Measurements from ENCODE around the gene RDH8.

RDH8 gene

DNA sequence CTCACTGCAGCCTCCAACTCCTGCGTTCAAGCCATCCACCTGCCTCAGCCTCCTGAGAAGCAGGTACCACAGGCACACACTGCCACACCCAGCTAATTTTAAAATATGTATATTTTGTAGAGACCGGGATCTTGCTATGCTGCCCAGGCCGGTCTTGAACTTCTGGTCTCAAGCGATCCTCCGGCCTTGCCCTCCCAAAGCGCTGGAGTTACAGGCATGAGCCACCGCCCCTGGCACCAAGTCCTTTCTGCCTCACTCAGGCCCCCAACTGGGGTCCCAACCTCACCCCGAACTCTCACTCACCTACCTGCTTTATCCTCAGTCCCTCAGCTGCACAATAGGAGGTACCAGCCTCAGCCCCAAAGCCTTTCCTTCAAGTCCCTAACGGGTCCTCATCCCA is 2.3 kb upstream of the RDH8 start:
- TF ChIP-seq GATA2 (IDR thresholded peaks at IDR 0.05; ENCODE audit: low read depth, low read length): no peak
- TF ChIP-seq GATA3 (IDR thresholded peaks at IDR 0.05; ENCODE audit: low read depth, low read length): no peak

DNA sequence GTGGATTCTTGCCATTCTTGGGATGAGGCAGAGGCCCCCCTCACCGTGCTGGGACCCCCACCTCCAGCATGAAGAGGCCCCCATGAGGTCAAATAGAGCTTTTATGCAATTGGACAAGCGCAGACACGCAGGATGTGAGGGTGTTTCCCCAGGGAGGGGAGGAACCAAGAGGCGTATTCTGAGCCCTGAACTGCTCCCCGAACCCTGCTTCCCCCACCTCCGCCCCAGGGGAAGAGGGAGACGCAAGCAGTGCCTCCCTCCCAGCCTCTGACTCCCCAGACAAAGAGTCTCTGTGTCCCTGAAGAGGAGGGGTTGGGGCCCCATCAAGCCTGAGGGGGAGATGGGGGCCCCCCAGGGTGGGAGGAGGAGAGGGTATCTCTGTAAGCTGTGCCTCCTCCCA is 1.3 kb upstream of the RDH8 start:
- TF ChIP-seq GATA3 (IDR thresholded peaks at IDR 0.05; ENCODE audit: low read depth, low read length) (no peak), GATA2 (IDR thresholded peaks at IDR 0.05; ENCODE audit: low read depth, low read length) (no peak)

DNA sequence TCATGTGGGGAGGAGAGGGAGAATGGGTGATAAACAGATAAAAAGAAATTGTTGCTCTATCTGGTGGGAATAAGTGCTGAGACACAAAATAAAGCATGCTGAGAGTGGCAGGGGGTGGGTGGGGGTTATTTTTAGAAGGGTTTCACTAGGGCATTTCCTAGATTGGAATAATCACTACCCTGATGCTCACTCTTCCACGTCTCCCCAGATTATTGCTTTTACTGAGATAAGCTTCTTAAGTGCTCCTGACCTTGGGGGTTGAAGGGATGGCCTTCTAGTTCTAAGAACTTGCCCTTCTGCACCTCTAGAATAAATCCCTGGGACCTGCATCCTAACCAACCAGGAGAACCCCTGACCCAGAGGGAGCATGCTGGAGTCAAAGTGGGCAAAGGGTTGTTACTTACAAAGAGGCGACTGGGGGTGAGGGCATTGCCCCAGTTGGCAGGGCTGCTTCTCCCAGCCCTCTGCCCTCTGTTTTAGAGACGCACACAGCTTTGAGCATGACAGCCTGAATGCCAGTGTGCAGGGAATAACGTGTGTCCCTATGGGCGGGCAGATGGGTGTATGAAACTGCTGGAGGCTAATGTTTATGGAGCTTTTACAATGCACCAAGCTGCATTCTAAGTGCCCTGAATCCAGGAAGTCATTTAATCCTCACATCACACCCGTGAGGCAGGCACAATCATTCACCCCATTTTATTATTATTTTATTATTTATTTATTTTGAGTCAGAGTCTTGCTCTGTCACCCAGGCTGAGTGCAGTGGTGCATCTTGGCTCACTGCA is 743 bp downstream of the RDH8 start:
- TF ChIP-seq GATA3 (IDR thresholded peaks at IDR 0.05; ENCODE audit: low read depth, low read length): no peak
- TF ChIP-seq GATA2 (IDR thresholded peaks at IDR 0.05; ENCODE audit: low read depth, low read length): no peak

DNA sequence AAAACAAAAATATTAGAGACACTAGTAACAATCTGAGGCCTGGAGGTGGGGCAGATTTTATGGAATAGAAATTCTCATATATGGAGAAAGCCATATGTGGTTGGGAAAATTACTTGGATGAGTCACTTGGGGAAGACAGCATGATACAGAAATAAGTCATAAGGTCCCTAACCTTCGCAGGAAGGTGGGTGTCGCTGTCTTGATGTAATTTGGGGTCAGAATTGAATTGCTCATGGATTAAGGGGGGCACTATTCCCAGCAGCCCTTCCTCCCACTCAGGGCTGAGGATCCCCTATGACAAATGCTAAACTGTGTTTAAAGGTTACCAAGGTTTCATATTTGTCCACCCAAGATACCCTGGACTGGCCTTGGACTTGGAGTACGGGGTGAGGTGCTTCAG is 5.0 kb downstream of the RDH8 start:
- TF ChIP-seq GATA2 (IDR thresholded peaks at IDR 0.05; ENCODE audit: low read depth, low read length) (no peak), GATA3 (IDR thresholded peaks at IDR 0.05; ENCODE audit: low read depth, low read length) (no peak)

DNA sequence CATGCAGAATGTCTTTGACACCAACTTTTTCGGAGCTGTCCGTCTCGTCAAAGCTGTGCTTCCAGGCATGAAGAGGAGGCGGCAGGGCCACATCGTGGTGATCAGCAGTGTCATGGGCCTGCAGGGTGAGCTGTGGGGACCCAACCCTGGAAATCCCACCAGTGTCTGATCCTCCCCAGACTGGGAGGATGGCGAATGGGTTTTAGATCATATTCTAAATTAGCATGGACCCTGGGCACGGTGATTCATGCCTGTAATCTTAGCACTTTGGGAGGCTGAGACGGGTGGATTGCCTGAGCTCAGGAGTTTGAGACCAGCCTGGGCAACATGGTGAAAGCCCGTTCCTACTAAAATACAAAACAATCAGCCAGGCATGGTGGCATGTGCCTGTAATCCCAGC is 5.5 kb downstream of the RDH8 start:
- TF ChIP-seq GATA3 (IDR thresholded peaks at IDR 0.05; ENCODE audit: low read depth, low read length) (no peak), GATA2 (IDR thresholded peaks at IDR 0.05; ENCODE audit: low read depth, low read length) (no peak)

DNA sequence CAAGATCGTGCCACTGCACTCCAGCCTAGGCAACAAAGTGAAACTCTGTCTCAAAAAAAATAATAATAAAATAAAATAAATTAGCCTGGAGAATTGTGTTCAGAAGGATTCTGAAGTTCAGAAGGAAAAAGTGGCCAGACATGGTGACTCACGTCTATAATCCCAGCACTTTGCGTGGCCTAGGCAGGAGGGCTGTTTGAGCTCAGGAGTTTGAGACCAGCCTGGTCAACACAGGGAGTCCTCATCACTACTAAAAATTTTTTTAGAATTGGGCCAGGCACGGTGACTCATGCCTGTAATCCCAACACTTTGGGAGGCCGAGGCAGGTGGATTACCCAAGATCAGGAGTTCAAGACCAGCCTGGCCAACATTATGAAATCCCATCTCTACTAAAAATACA is 6.0 kb downstream of the RDH8 start:
- TF ChIP-seq GATA2 (IDR thresholded peaks at IDR 0.05; ENCODE audit: low read depth, low read length) (no peak), GATA3 (IDR thresholded peaks at IDR 0.05; ENCODE audit: low read depth, low read length) (no peak)

DNA sequence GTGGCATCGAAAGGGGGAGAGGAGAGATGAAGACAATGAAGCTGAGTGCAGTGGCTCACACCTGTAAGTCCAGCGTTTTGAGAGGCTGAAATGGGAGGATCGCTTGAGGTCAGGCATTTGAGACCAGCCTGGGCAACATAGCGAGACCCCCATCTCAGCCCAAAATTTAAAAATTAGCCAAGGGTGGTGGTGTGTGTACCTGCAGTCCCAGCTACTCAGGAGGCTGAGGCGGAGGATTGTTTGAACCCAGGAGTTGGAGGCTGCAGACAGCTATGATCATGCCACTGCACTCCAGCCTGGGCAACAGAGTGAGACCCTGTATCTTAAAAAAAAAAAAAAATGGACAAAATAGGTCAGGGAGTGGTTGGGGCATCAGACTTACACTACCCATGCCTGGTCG is 7.6 kb downstream of the RDH8 start:
- no peak for TF ChIP-seq GATA3 (IDR thresholded peaks at IDR 0.05; ENCODE audit: low read depth, low read length)
- no peak for TF ChIP-seq GATA2 (IDR thresholded peaks at IDR 0.05; ENCODE audit: low read depth, low read length)

DNA sequence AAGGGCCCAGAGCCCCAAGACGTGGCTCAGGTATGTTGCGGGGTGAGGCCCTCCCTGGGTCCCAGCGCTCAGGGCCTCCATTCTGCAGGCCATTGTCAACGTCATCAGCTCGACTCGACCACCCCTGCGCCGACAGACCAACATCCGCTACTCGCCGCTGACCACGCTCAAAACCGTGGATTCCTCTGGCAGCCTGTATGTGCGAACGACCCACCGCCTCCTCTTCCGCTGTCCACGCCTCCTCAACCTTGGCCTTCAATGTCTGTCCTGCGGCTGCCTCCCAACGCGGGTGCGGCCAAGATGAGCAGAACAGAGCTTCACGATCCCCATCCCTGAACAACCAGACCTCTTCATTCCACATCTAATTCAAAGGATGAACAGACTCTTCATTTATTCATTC is 8.2 kb downstream of the RDH8 start:
- TF ChIP-seq GATA3 (IDR thresholded peaks at IDR 0.05; ENCODE audit: low read depth, low read length) (no peak), GATA2 (IDR thresholded peaks at IDR 0.05; ENCODE audit: low read depth, low read length) (no peak)

DNA sequence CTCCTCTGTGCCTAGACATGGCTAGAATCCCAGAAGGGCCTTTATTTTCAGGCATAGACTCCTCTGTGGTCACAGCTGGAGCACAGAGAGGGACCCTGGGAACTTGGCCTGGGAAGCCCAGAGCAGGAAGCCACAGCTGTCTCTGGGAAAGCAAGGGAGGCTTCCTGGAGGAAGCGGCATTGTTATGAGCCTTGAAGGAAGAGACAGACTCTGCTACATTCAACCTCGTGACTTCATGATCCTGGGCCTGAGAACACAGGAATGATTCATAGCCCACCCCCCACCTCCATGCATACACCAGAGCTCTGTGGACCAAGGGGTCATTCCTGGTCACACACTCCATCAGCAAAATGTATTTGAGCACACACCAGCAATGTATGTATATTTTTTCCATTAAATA is 8.6 kb downstream of the RDH8 start:
- TF ChIP-seq GATA3 (IDR thresholded peaks at IDR 0.05; ENCODE audit: low read depth, low read length) (no peak), GATA2 (IDR thresholded peaks at IDR 0.05; ENCODE audit: low read depth, low read length) (no peak)

DNA sequence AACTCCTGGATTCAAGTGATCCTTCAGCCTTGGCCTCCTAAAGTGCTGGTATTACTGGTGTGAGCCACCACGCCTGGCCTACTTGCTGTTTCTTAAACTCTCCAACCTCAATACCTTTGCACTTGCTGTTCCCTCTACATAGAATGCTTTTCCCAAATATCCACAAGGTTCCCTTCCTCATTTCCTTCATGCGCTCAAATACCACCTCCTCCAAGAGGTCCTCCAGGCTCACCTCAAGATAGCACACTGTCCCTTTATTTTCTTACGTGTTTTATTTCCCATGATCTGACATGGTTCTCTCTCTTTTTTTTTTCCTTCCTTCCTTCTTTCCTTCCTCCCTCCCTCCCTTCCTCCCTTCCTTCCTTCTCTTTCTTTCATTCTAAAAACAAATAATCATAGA is 13.5 kb downstream of the RDH8 start:
- TF ChIP-seq GATA3 (IDR thresholded peaks at IDR 0.05; ENCODE audit: low read depth, low read length) (no peak), GATA2 (IDR thresholded peaks at IDR 0.05; ENCODE audit: low read depth, low read length) (no peak)

DNA sequence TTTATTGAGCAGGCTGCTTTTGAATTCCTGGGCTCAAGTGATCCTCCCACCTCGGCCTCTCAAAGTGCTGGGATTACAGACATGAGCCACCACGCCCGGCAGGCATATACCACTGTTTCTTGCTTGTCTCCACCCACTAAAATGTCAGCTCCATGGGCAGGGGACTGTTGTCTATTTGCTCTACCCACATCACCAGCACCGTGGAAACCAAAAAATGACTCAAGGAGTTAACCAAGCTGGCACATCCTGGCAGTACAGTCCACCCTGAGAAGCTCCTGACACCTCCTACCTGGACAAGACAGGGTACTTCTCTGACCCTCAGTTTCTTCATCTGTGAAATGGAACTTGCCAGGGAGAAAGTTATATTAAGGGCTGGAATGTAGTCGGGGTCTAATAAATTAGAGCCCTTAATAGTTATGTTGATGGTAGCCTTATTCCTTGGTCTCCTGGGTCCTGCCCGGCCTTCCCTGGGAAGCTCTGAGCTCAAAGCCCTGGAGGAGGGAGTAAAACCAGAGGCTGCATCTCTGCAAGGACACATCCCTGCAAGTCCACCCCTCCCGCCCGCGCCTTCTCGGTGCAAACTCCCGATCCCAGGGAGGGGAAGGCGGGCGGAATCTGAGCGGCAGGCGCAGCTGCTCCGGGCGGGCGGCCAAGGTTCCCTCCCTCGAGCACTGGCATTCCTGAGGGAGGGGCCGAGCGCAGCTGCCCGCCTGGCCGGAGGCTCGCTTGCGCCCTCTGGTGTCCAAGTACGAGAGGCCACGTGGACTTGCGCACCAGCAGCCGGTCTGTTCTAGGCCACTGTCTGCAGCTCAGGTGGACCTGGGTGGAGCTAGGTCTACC is 14.1 kb downstream of the RDH8 start:
- no peak for TF ChIP-seq GATA2 (IDR thresholded peaks at IDR 0.05; ENCODE audit: low read depth, low read length)
- TF ChIP-seq GATA3 (IDR thresholded peaks at IDR 0.05; ENCODE audit: low read depth, low read length): no peak

DNA sequence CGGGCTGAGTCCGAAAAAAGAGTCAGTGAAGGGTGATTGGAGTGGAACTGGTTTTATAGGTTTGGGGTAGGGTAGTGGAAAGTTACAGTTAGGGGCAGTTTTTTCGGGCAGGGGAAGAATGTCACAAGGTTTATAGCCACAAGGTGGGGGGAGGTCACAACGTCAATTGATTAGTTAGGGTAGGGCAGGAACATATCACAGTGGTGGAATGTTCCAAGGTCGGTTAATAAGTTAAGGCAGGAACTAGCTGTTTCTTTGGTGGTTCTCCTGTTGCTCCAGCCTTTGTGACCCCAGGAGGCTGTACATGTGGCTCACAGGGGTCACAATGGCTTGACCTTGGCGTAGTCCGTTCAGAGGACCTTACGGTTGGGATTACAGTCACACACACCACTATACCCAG is 20.3 kb downstream of the RDH8 start:
- TF ChIP-seq GATA2 (IDR thresholded peaks at IDR 0.05; ENCODE audit: low read depth, low read length): no peak
- no peak for TF ChIP-seq GATA3 (IDR thresholded peaks at IDR 0.05; ENCODE audit: low read depth, low read length)

DNA sequence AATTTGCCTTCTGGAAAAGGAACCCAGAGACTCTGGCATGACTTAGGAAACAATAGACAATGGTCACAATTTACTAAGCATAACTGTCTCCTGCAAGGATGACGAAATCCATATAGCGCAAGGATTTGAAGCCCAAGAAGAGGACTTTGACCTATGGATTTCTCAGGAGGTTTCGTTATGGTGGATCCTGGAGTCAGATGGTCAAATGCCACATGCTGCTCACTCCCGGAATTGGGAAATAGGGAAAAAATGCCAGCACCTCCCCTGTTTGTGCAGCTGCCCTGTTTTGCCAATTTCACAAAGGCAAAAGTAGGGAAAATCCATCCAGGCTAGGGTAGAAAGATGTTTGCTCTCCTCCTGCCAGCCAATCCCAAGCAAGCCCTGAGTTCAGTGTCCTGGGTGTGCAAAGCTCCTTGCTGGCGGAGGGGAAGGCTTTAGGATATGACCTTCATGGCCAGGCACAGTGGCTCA is 23.4 kb downstream of the RDH8 start:
- TF ChIP-seq GATA3 (IDR thresholded peaks at IDR 0.05; ENCODE audit: low read depth, low read length): no peak
- no peak for TF ChIP-seq GATA2 (IDR thresholded peaks at IDR 0.05; ENCODE audit: low read depth, low read length)

DNA sequence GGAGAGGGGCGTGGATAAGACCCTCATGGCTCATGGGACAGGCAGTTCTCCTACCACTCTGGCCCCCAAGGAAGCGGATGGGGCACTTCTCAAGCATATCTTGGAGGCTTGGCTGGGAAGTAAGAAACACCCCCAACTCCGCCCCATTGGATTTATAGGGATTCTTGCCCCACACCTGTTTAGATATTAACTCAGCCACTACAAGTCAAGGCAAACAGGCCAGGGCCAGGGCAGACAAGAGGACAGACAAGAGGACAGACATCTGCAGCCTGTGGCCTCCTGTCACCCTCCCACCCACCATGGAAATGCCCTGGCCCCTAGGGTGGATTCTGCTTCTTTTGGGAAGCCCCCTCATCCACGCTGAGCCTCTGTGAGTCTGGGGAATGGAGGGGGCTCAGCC is 24.1 kb downstream of the RDH8 start:
- TF ChIP-seq GATA3 (IDR thresholded peaks at IDR 0.05; ENCODE audit: low read depth, low read length) (no peak), GATA2 (IDR thresholded peaks at IDR 0.05; ENCODE audit: low read depth, low read length) (no peak)

DNA sequence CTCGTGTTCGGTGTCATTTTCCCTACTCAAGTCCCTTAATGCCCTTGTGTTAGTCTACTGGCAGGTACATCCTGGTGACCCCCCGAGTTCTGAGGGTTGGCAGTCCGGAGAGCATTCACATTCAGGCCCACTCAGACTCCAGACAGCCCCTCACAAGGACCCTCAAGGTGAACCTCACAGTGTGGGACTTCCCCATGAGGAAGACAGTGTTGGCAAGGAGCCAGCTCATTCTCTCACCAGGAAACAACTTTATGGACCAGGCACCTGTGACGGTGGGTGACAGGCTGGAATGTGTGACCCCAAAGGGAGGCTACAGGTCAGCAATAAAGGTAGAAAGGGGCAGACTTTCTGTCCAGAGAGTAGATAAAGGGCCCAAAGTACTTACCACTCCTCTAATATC is 24.5 kb downstream of the RDH8 start:
- TF ChIP-seq GATA2 (IDR thresholded peaks at IDR 0.05; ENCODE audit: low read depth, low read length) (no peak), GATA3 (IDR thresholded peaks at IDR 0.05; ENCODE audit: low read depth, low read length) (no peak)
